Upper lobe of left lung (tissue), 4 donors: ENCODE measurements around the gene MAGEA3.

Source experiments
- CTCF ChIP-seq, 6 experiments: fragments of 450-650 bp in 4 of 6; fragments of 200-600 bp in 2 of 6; sonication (generic) in 2 of 6; IDR thresholded peaks; one replicate each; pipeline ENCODE4 v1.5.1; 2016 to 2019; ENCODE audit warnings: antibody characterized with exemption in 6 of 6
- EP300 ChIP-seq, 4 donors: sonication (generic); formaldehyde crosslinking; IDR thresholded peaks; one replicate each; pipeline ENCODE4 v1.5.1; 2017; ENCODE audit warnings: antibody characterized with exemption in 4 of 4, control low read depth in 2 of 4
- POLR2A ChIP-seq, 4 donors: fragments of 450-650 bp; IDR thresholded peaks; one replicate each; pipeline ENCODE4 v1.5.1; 2016 to 2017; ENCODE audit warnings: antibody characterized with exemption in 4 of 4, mild to moderate bottlenecking in 2 of 4
- POLR2AphosphoS5 ChIP-seq, 2 donors: sonication (generic); formaldehyde crosslinking; IDR thresholded peaks; one replicate each; pipeline ENCODE4 v1.5.1; 2017; ENCODE audit warnings: antibody characterized with exemption in 2 of 2

- TF ChIP-seq CTCF (IDR thresholded peaks at IDR 0.05) (no peak), EP300 (IDR thresholded peaks at IDR 0.05) (no peak), POLR2AphosphoS5 (IDR thresholded peaks at IDR 0.05) (no peak), POLR2A (IDR thresholded peaks at IDR 0.05) (no peak)
Observed at GRCh38 chrX:152652467-152652866, 46.1 kb upstream of the MAGEA3 start.
